Activated T-cell treated with anti-CD3 and anti-CD28 coated beads, Interleukin-2, amount 50 U/mL, for 24 hours (primary cell): ENCODE results near the gene GAS2L2.

ENCODE experiments used
- DNase-seq: peaks from one replicate; pipeline ENCODE4 v3.0.0-alpha.2; 2020
- H3K27ac Mint-ChIP-seq: 2 replicates; pipeline ENCODE4 v1.8.0; 2020; ENCODE audit warnings: mild to moderate bottlenecking, mixed read lengths
- H3K27me3 Mint-ChIP-seq: 2 replicates; pipeline ENCODE4 v1.8.0; 2020; ENCODE audit warnings: mixed read lengths
- H3K36me3 Mint-ChIP-seq: 2 replicates; pipeline ENCODE4 v1.8.0; 2020; ENCODE audit warnings: low read depth, mixed read lengths
- H3K4me1 Mint-ChIP-seq: 2 replicates; pipeline ENCODE4 v1.8.0; 2020; ENCODE audit warnings: low read depth, mixed read lengths
- H3K4me3 Mint-ChIP-seq: 2 replicates; pipeline ENCODE4 v1.8.0; 2020; ENCODE audit warnings: mild to moderate bottlenecking, moderate library complexity, mixed read lengths
- H3K9me3 Mint-ChIP-seq: 2 replicates; pipeline ENCODE4 v1.8.0; 2020; ENCODE audit warnings: mixed read lengths

Gene GAS2L2

DNA sequence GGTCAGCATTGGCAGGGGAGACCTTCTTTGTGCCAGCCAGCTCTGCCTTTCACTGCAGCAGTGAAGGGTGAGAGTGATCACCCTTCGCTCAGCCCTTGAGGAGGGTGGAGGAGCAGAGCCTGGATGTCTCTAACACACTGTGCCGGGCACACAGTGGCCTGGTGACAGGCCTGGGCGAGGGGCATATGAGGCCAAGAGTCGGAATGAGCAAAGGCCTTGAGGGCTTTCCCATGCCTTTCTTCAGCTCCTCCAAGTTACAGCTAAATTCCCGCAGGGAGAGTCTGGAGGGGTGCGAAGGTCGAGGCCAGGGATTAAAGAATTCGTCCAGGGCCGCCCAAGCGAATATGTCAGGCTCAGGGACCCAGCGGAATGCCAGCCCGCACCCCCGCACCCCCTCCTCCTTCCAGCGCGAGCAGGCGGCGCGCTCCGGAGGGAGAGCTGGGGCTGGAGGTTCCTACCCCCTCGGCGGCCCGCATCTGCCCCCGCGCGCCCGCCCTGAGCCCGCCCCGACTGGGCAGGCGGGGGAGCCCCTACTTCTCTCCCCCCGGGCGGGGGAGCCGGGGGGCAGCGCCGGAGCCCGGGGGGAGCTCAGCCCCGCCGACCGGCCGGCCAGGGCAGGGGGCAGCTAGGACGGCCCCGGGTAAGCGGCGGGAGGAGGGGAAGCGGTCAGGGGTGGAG lies 21.7 kb downstream of the GAS2L2 start, which contains the start of gene RASL10B:
Gene RASL10B, plus strand, starts transcription at position 401 of the 678 bp plus-strand sequence. CDS start 3,546 bp downstream, outside the sequence.
- H3K4me1 Mint-ChIP-seq, result peaks cover 21% of the 10 kb centered on the region
- peak within 1 kb of the TSS; percentile 76 for H3K4me3 Mint-ChIP-seq
- H3K27me3 Mint-ChIP-seq, result no peaks in the 10 kb centered on the region
- no peaks in the 10 kb centered on the region for H3K9me3 Mint-ChIP-seq
- DNase-seq, result peak; percentile 73
- H3K27ac Mint-ChIP-seq, result peak within 1 kb of the TSS; percentile 84
- H3K36me3 Mint-ChIP-seq, result peaks cover 15% of the 10 kb centered on the region

DNA sequence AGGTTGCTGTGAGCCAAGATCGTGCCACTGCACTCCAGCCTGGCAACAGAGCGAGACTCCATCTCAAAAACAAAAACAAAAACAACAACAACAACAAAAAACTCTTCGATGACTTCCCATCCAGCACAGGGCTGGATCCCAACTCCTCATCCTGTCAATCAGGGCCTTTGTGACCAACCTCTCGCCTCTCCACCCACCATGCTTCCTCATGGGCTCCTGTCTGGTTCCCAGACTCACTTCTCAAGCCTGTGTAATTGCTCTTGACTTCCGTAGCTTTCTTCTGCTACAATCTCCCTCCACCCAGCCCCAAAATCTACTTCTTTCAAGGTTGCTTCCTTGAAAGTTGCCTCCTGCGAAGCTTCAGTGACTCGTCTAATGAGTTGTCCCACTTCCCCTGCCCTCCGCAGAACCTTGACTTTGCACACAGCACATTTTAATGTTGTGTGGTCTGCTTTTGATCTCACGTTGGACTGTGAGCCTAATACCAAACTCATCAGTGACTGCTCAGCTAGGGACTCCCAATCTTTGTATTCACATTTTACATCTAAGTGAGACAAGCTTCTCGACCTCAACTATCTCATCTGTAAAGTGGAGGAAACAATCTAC lies 22.5 kb downstream of the GAS2L2 start:
- Mint-ChIP-seq H3K27ac (peak overlapping the region; percentile 84), H3K9me3 (no peaks in the 10 kb centered on the region), H3K27me3 (no peaks in the 10 kb centered on the region), H3K4me3 (peak overlapping the region; percentile 76), H3K4me1 (peaks cover 21% of the 10 kb centered on the region), H3K36me3 (peaks cover 23% of the 10 kb centered on the region)
- no peak for DNase-seq

DNA sequence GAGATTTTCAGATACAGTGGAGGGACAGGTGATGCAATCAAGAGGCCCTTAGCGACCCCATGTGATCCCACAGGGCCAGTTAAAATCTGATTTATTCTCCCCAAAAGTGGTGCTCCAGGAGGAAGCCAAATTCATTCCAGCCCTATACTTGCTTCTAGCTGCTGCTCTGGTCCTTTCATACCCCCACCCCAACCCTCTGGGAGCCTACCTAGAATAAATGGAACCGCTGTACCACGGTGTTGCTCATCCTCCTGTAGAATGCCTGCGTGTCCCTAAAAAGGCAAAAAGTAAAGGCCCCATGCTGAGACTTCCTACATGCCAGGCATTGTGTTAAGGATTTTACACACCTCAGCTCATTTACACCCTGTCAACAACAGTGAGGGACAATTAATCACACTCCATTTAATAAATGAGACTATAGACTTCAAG lies 23.6 kb downstream of the GAS2L2 start:
- H3K4me3 Mint-ChIP-seq, result no peak overlapping the region
- no peak for DNase-seq
- peaks cover 33% of the 10 kb centered on the region for H3K36me3 Mint-ChIP-seq
- H3K27ac Mint-ChIP-seq, result peak overlapping the region; percentile 69
- no peaks in the 10 kb centered on the region for H3K27me3 Mint-ChIP-seq
- peaks cover 21% of the 10 kb centered on the region for H3K4me1 Mint-ChIP-seq
- H3K9me3 Mint-ChIP-seq, result no peaks in the 10 kb centered on the region

DNA sequence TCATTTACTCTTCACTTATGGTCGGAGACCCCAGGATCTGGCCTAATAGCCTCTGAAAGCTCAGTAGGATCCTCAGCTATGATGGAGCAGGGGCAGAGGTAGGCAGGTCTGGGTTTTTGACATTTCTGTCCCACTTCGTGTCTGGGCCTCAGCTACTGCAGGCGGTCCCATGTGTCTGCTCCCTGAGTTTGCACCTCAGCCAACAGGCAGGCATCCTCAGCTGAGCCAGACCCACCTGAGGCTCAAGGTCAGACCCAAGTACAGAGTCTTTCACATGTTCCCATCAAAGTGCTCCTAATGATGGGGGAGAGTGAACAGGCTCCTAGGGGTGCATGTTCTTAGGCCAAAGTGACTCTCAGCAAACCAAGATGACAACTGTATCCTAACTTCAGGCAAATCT lies 24.5 kb downstream of the GAS2L2 start:
- H3K27ac Mint-ChIP-seq, result no peak overlapping the region
- peaks cover 21% of the 10 kb centered on the region for H3K4me1 Mint-ChIP-seq
- H3K4me3 Mint-ChIP-seq, result no peak overlapping the region
- H3K36me3 Mint-ChIP-seq, result peaks cover 42% of the 10 kb centered on the region
- no peaks in the 10 kb centered on the region for H3K27me3 Mint-ChIP-seq
- DNase-seq, result no peak
- no peaks in the 10 kb centered on the region for H3K9me3 Mint-ChIP-seq

DNA sequence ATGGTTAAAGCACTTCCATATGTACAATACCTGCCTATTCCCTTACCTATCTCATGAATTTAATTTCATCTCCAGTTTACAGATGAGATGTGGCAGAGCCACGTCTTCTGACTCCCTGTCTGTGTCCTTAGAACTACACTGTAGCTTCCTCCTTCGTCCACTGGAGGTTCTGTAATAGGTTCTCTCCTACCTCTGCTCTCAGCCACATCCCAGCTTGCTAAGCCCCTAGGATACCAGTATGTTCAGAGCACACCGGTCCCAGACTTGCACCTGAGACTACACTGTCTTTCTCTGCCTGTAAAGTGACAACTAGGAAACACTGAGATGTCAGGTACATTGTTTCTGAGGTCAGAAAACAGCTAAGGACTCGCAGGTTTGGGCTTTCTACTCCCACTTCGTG lies 25.4 kb downstream of the GAS2L2 start:
- Mint-ChIP-seq H3K9me3 (no peaks in the 10 kb centered on the region), H3K27me3 (no peaks in the 10 kb centered on the region), H3K4me1 (peaks cover 21% of the 10 kb centered on the region), H3K27ac (no peak overlapping the region), H3K4me3 (no peak overlapping the region), H3K36me3 (peaks cover 51% of the 10 kb centered on the region)
- DNase-seq, result no peak

DNA sequence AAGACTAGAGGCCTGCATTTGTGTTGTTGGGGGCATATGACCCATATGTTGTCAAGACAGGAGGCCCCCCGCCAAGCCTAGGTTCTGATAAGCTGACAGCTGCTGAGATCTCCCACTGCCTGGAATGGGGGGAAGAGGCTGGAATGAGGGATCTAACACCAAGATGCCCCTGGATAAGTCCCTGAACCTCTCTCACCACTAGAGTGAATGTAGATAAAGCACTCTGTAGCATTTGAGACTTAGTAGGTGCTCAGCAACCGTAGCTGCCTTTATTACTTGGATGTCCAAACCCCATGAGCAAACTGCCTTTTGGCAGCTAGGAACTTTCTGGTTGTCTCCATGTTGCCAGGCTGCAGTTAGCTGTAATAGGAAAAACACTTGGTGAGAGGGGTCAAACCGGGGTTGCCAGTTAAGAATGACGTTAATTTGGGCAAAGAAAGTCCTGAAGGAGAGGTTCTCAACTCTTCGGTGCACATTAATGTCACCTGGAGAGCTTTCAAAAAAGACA lies 26.0 kb downstream of the GAS2L2 start:
- no peak overlapping the region for H3K4me3 Mint-ChIP-seq
- H3K27ac Mint-ChIP-seq, result no peak overlapping the region
- no peaks in the 10 kb centered on the region for H3K9me3 Mint-ChIP-seq
- DNase-seq, result no peak
- no peaks in the 10 kb centered on the region for H3K27me3 Mint-ChIP-seq
- peaks cover 16% of the 10 kb centered on the region for H3K4me1 Mint-ChIP-seq
- H3K36me3 Mint-ChIP-seq, result peaks cover 58% of the 10 kb centered on the region

DNA sequence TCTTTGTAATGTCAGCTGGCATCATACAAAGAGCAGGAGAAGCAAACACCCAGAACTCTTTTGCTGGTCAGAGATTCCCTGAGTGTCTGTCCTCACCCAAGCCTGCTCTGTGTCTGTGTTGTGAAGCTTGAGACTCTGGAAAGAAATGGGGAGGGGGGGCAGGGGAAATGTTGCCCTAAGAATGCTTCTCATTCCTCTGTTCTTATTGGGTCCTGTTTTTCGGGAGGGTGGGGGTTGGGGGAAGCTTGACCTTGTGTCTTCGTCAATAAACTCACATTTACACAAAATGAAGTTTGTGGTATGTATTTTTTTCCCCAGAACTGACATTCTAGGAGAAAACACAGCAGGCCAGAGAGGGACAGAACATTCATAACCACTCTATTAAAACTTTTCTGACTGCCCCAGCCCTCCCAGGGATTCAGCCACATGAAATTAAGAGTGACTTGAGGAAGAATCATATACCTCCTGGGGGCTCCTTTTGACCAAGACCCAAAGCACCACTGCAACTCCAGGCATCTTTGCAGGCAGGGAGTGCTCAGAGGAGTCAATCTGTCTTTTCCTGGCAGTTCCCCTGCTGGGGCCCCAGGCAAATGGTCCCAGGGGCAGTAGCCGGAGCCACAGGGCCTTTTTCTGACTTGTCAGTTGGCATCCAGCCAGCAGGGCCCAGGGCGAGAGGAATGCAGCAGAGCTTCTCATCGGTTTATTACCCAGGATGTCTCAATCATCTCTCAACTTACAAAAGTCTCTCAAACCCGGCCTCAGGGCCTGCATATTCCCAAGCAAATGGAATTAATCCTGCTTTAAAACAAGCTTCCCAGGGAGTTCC lies 26.7 kb downstream of the GAS2L2 start:
- Mint-ChIP-seq H3K9me3 (no peaks in the 10 kb centered on the region), H3K27ac (peak overlapping the region; percentile 51), H3K36me3 (peaks cover 64% of the 10 kb centered on the region), H3K27me3 (no peaks in the 10 kb centered on the region), H3K4me3 (no peak overlapping the region), H3K4me1 (peaks cover 15% of the 10 kb centered on the region)
- no peak for DNase-seq

DNA sequence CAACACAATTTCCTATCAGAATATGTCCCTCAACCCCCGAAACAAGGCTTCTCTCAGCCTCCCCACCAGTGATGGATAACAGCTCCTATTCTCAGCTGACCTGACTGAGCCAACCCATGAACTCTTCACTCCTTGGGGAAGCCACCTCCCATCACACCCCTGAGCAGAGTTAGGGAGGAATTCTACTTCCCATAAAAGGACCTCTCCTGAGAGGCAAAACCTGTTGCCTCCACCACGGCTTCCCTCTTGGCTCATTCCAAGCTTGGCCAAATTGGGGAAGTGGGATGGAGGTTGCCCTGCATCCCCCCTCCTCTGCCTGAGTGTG lies 27.3 kb downstream of the GAS2L2 start:
- Mint-ChIP-seq H3K27ac (peak overlapping the region; percentile 51), H3K9me3 (no peaks in the 10 kb centered on the region), H3K36me3 (peaks cover 70% of the 10 kb centered on the region), H3K4me3 (no peak overlapping the region), H3K27me3 (no peaks in the 10 kb centered on the region), H3K4me1 (peaks cover 9% of the 10 kb centered on the region)
- no peak for DNase-seq

DNA sequence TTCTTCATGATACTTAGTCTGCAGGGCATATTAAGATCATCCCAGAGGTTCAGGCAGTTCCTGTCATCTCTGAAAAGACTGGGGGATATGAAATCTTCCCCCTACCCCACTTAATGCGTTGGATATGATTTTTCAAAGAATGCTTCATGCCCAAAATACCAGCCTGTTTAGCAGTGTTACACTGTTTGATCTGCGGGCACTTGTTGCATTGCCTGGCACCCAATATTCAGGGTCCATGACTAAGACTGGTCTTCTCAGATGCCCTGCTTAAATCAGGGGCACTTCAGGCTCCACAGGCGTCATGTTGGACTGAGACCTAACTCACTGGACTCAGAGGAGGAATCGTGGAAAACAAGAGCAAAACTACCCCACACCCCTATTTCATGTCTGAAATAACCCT lies 28.0 kb downstream of the GAS2L2 start:
- H3K4me3 Mint-ChIP-seq, result no peak overlapping the region
- peaks cover 2% of the 10 kb centered on the region for H3K4me1 Mint-ChIP-seq
- H3K27ac Mint-ChIP-seq, result no peak overlapping the region
- H3K9me3 Mint-ChIP-seq, result no peaks in the 10 kb centered on the region
- H3K36me3 Mint-ChIP-seq, result peaks cover 74% of the 10 kb centered on the region
- no peak for DNase-seq
- no peaks in the 10 kb centered on the region for H3K27me3 Mint-ChIP-seq

DNA sequence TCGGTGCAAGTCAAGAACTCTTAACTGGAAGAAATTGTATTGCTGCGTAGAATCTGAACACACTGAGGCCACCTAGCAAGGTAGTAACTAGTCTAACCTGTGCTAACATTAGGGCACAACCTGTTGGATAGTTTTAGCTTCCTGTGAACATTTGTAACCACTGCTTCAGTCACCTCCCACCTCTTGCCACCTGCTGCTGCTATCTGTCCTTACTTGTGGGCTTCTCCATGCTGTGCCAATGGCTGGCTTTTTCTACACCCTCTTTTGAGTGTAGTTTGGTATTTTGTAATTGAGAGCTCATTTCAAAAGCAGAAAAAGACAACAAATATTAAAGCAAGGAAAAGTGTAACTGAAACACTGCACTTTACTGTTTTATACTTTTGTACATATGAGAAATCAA lies 29.3 kb downstream of the GAS2L2 start:
- Mint-ChIP-seq H3K4me3 (no peak overlapping the region), H3K36me3 (peaks cover 84% of the 10 kb centered on the region), H3K9me3 (no peaks in the 10 kb centered on the region), H3K4me1 (no peaks in the 10 kb centered on the region), H3K27ac (no peak overlapping the region), H3K27me3 (no peaks in the 10 kb centered on the region)
- no peak for DNase-seq

DNA sequence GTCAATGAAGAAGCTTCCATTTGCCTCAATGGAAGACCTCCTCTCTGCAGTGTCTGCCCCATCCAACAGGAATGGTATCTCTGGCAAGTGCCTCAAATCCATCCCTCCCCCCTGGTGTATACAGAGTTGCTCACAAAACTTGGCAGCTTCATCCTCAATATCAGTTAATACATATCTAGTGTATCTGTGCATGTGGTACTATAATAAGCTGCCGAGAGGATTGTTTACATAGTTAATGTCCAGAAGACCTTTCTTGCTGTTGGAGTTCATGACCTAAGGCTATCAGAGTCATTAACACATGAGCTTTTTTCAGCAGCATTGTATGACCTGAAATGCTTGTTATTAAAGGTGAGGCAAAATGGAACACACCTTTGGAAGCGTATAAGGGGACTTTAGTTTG lies 35.6 kb downstream of the GAS2L2 start:
- Mint-ChIP-seq H3K36me3 (peaks cover 57% of the 10 kb centered on the region), H3K27ac (no peak overlapping the region), H3K4me3 (no peak overlapping the region), H3K27me3 (no peaks in the 10 kb centered on the region), H3K4me1 (no peaks in the 10 kb centered on the region), H3K9me3 (no peaks in the 10 kb centered on the region)
- DNase-seq, result no peak

DNA sequence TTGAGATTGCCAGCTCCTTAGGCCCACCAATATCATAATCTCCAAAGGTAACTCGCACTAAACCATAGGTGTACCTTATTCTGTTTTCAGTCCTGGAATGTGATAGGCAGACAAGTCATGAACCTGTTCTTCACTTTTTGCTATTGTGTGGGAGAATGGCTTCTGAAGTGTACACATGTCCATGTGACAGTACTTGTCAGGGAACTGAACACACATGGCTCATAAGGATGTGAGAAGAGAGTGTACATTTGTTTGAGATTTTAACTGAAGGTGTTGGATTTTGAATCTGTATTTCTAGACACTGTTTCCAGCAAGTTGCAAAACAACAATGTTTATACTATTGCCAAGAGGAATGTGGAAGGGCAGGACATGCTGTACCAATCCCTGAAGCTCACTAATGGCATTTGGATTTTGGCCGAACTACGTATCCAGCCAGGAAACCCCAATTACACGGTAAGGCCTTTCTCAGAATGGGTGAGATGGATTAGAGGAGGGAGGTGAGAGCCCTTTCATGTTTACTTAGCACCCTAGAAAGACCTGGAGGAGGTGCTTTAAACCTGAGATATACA lies 36.1 kb downstream of the GAS2L2 start:
- H3K4me3 Mint-ChIP-seq, result no peak overlapping the region
- H3K4me1 Mint-ChIP-seq, result peaks cover 1% of the 10 kb centered on the region
- H3K27me3 Mint-ChIP-seq, result no peaks in the 10 kb centered on the region
- no peak for DNase-seq
- peaks cover 54% of the 10 kb centered on the region for H3K36me3 Mint-ChIP-seq
- no peak overlapping the region for H3K27ac Mint-ChIP-seq
- H3K9me3 Mint-ChIP-seq, result no peaks in the 10 kb centered on the region

DNA sequence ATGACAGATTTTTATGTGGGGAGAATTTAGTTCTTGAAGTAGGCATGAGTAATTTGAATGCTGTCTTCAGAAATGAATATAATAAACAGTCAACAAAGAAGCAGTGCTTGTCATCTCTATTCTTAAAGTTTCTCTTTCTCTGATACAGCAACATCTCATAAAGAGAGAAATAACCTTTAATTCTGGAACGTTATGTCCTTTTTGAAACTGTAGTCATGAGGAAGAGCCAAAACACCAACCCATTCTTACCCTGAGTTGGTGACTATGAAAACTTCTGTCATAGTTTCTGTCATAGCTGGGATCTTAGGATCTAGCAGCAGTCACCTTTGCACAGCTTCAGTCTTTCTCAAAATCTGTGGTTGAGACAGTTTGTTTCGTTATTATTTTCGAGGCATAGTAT lies 36.9 kb downstream of the GAS2L2 start:
- Mint-ChIP-seq H3K27me3 (no peaks in the 10 kb centered on the region), H3K27ac (no peak overlapping the region), H3K4me3 (no peak overlapping the region)

DNA sequence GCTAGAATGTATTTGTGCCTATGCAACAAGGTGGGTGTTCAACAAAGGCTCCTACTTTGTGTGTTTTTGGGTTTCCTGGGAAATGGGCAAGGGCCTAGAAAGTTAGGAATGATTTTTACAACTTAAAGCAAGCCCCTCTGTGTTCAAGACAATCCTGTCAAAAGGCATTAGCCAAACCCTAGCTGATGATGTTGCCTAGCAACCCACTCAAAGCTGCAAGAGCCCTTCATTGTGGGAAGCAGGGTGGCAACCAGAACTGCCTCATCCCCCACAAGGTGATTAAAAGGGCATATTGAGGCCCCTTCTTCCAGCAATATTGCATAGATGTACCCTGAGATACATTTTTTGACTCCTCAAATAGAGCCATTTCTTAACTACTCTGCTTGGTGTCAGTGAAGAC lies 37.6 kb downstream of the GAS2L2 start:
- H3K27ac Mint-ChIP-seq, result no peak overlapping the region
- no peaks in the 10 kb centered on the region for H3K9me3 Mint-ChIP-seq
- no peak for DNase-seq
- peaks cover 55% of the 10 kb centered on the region for H3K36me3 Mint-ChIP-seq
- H3K27me3 Mint-ChIP-seq, result no peaks in the 10 kb centered on the region
- no peak overlapping the region for H3K4me3 Mint-ChIP-seq
- peaks cover 8% of the 10 kb centered on the region for H3K4me1 Mint-ChIP-seq

More for the DNA sequence above, 36.9 kb downstream of the GAS2L2 start:
- H3K9me3 Mint-ChIP-seq, result no peaks in the 10 kb centered on the region
- H3K36me3 Mint-ChIP-seq, result peaks cover 54% of the 10 kb centered on the region
- H3K4me1 Mint-ChIP-seq, result peaks cover 5% of the 10 kb centered on the region
- no peak for DNase-seq
